ENCODE data around the gene SLC39A5. TPM values are rescaled to one million over a fixed set of nuclear protein-coding genes. Genes with fewer than 3 reads are reported as not detected.
A peak's percentile ranks its signal among the peaks of the same experiment; 100 is the strongest.

SLC39A5 gene
- total RNA-seq, 1 experiment from 2014 or later: not detected

- H3K79me1 ChIP-seq (ENCODE audit: insufficient read depth, low read depth, low read length, poor library complexity, severe bottlenecking): no peaks in the 10 kb centered on the region
- WGBS (ENCODE audit: extremely low coverage, insufficient read length, low lambda C conversion rate): no CpG with 5 or more reads among the region's 15 CpGs
Observed at GRCh38 chr12:56223571-56224101, 6.2 kb upstream of the SLC39A5 start.

More at GRCh38 chr12:56223571-56224101, 6.2 kb upstream of the SLC39A5 start:
- peaks cover 3% of the 10 kb centered on the region for H4K20me1 ChIP-seq (ENCODE audit: control insufficient read depth, insufficient read depth, insufficient read length)
- H3K27me3 ChIP-seq (ENCODE audit: insufficient read depth, low read length): no peaks in the 10 kb centered on the region
- H4K8ac ChIP-seq (replicated peaks; ENCODE audit: insufficient read length, low read depth, low read length): no peak overlapping the region
- H3K27me3 Mint-ChIP-seq (ENCODE audit: low read depth): no peaks in the 10 kb centered on the region
- no peak for DNase-seq
- H3K18ac ChIP-seq (ENCODE audit: insufficient read length, low read depth, low read length): peak overlapping the region; percentile 86
- H3K4ac ChIP-seq (ENCODE audit: low read depth, low read length): no peak overlapping the region; the same call in 1 of the 2 replicates
- peaks cover 32 to 39% of the 10 kb centered on the region in 2 experiments for H3K4me1 Mint-ChIP-seq
- H2BK120ac ChIP-seq (ENCODE audit: low read depth, low read length, poor library complexity, severe bottlenecking): no peak overlapping the region
- peak overlapping the region; percentile 57 for H4K5ac ChIP-seq (ENCODE audit: insufficient read length, low read depth, low read length)
- H2AFZ ChIP-seq (ENCODE audit: low read length): peak overlapping the region; percentile 19
- no peaks in the 10 kb centered on the region; a peak in 2 of 5 replicates for H3K9me3 Mint-ChIP-seq
- peak overlapping the region; percentile 15 for H3K27ac ChIP-seq (ENCODE audit: insufficient read length, low read depth, low read length)
- H3K23me2 ChIP-seq (ENCODE audit: insufficient read length, low read depth, low read length, poor library complexity, severe bottlenecking): peaks cover 26% of the 10 kb centered on the region
- no peak overlapping the region for H2BK5ac ChIP-seq (ENCODE audit: insufficient read length, low read length)
- H2BK15ac ChIP-seq (ENCODE audit: low read depth, low read length): no peak overlapping the region
- H3T11ph ChIP-seq (ENCODE audit: low read length): peak overlapping the region; percentile 56
- H2BK20ac ChIP-seq (ENCODE audit: low read depth, low read length, poor library complexity, severe bottlenecking): no peak overlapping the region
- H3K56ac ChIP-seq (ENCODE audit: insufficient read length, low read depth, low read length): no peak overlapping the region
- no peaks in the 10 kb centered on the region; the same call in 1 of the 2 replicates for H3K79me2 ChIP-seq (ENCODE audit: insufficient read depth, low read length)
- H3K27ac Mint-ChIP-seq: peak overlapping the region; percentile 72 to 97 (median 95); a peak in 6 of 7 replicates
- H3K4me2 ChIP-seq (ENCODE audit: insufficient read depth, insufficient read length, low read length): peak overlapping the region; percentile 57
- no peak overlapping the region for H3K23ac ChIP-seq (ENCODE audit: insufficient read length, low read depth, low read length)
- H3K9me3 ChIP-seq (ENCODE audit: control insufficient read depth, low read depth, low read length): no peaks in the 10 kb centered on the region
- H4K91ac ChIP-seq (ENCODE audit: insufficient read length, low read depth, low read length): peak overlapping the region; percentile 36
- H2AK5ac ChIP-seq (ENCODE audit: insufficient read length, low read length): peak overlapping the region; percentile 71
- H3K14ac ChIP-seq (ENCODE audit: insufficient read depth, low read length): peak overlapping the region; percentile 87; the same call in 1 of the 2 replicates
- H3K9ac ChIP-seq (ENCODE audit: extremely low read depth, insufficient read length, low read length): peak overlapping the region; percentile 61
- H3K36me3 Mint-ChIP-seq (ENCODE audit: insufficient read depth in 1 of 3, low read depth in 3 of 3): peaks cover 5 to 13% (median 11%) of the 10 kb centered on the region in 3 experiments; a peak in 6 of 7 replicates
- no peak for TF ChIP-seq CTCF (conservative IDR thresholded peaks at IDR 0.05)
- peak overlapping the region; percentile 30 for H2BK12ac ChIP-seq (ENCODE audit: insufficient read length, low read depth, low read length)
- H3K4me1 ChIP-seq (ENCODE audit: insufficient read depth, low read length): peaks cover 2% of the 10 kb centered on the region; the same call in 1 of the 2 replicates
- peak overlapping the region; percentile 78 to 88 for H3K4me3 Mint-ChIP-seq

Data from H9 (cell line).